Choroid plexus epithelial cell (primary cell): Measurements from ENCODE around the gene MRPL10.

Experiments
- DNase-seq: peaks from one replicate; pipeline ENCODE4 v3.0.0-alpha.2; 2010; ENCODE audit warnings: low read depth
- H3K4me3 ChIP-seq: 2 replicates; pipeline ENCODE4 v1.5.1; 2011; ENCODE audit warnings: low read depth, mild to moderate bottlenecking, control low read depth, low read length, moderate library complexity
- CTCF ChIP-seq: conservative IDR thresholded peaks from 2 replicates; pipeline ENCODE4 v1.5.1; 2011; ENCODE audit warnings: low read depth, mild to moderate bottlenecking, control low read depth, inconsistent platforms, low read length, moderate library complexity

Gene MRPL10

DNA sequence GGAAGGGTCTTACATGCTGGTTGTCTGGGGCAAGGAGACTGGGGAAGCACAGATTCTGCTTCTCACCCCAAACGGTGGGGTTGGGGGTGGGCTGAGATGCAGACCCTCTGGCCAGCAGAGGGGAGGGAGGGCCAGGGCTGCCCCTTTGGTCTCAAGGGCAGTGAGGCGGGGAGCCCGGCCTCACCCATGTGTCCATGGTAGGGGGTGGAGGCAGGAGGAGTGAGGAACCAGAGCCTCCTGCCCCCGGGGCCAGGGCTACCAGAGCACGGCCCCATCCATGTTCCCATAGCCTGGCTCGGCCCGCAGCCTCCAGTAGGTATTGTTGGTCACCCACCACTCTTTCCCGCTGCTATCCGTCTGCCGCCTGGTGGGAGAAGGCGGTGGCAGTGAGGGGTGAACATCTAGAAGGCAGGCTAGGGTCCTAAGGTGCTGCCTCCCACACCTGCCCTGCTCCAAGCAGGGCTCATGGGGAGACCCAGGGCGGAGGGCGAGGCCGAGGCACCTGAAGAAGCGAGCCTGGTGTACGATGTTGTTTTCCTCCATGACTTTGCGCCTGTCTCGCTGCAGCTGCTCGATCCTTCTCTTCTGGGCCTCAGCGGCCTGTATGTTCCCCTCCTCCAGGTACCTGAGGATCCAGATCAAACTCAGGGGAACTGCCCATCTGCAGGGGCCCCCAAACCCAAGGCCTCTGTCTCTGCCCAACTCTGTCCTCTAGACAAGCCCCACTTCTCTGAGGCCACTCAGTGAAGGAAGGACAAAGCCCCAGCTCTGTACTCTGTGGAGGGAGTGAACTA, 23.1 kb downstream of the MRPL10 start:
- DNase-seq = no peak
- no peak overlapping the region for H3K4me3 ChIP-seq
- TF ChIP-seq CTCF = no peak

DNA sequence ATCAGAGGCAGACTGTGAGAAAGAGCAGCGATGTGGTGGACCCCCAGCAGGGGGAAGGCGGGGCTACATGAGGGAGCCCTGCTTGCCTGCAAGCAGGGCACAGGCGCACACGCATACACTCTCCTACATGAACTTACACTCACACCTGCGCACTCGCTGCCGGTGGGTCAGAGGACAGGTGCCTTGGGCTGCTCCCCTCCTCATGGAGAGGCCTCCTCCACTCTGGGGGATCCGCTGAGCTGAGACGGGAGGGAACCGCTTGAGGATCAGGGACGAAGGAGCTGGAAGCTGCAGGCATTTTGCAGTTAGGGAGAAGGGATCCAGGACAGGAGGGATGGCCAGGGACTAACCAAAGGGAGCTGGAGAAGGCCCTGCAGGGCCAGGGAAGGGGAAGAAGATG, 23.9 kb downstream of the MRPL10 start:
- no peak overlapping the region for H3K4me3 ChIP-seq
- no peak for DNase-seq
- TF ChIP-seq CTCF = no peak

DNA sequence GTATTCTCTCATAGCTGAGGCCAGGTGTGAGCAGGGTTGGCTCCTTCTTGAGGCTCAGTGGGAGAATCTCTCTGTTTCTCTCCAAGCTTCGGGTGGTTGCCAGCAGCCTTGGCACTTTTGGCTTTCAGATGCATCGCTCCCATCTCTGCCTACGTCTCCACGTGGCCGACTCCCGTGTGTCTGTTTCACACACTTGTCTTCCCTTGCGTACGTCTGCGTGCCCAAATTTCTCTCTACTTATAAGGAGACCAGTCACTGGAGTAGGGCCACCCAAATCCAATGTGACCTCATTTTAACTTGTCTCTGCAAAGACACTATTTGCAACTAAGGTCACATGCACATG, 24.5 kb downstream of the MRPL10 start:
- H3K4me3 ChIP-seq = no peak overlapping the region
- TF ChIP-seq CTCF = no peak
- no peak for DNase-seq

DNA sequence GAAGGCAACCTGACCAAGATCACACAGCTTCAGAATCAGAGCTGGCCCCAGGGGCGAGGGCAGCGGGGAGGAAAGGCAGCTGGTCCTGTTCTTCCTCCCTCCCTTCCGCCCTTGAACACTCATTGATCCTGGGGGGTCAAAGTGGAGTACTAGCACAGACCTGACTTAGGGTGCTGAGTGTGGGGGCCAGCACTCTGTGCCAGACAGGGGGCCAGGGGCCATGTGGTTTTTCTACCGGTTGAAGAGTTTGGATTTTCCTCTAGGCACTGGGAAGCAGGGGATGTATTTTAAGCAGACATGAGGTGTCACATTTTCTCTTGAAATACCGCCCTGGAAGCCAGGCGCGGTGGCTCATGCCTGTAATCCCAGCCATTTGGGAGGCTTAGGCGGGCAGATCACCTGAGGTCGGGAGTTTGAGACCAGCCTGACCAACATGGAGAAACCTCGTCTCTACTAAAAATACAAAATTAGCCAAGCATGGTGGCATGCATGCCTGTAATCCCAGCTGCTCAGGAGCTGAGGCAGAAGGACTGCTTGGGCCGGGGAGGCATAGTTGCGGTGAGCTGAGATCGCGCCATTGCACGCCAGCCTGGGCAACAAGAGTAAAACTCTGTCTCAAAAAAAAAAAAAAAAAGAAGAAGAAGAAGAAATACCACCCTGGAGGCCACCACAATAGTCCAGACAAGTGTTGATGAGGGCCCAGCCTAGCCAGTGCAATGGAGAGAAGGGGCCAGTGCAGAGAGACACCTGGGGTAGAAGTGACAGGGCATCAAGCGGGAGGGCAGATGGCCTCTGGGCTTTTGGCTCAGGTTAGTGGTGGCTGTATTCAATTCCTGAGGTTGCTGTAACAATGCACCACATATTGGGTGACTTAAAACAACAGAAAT, 25.1 kb downstream of the MRPL10 start:
- TF ChIP-seq CTCF = no peak
- no peak overlapping the region for H3K4me3 ChIP-seq
- DNase-seq = no peak

DNA sequence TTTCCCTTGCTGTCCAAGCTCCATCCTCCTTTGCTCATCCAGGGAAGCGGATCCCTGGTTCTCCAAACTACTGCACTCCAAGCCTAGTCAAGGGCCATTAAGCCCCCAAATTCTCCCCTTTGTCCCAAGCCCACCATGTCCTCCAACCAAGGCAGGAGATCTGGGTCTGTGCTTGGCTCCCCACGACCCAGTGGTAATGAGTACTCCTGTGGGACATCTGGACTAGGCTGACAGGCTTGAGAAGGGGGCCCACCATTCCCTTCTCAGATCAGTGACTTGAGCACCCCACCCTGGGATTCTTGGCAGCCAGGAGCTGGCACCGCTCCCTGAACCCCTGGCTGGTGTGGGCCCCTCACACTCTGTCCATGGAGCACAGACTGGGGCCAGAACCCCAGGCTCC, 26.9 kb downstream of the MRPL10 start:
- TF ChIP-seq CTCF = no peak
- H3K4me3 ChIP-seq = no peak overlapping the region
- DNase-seq = no peak

- TF ChIP-seq CTCF = no peak
- no peak for DNase-seq
- no peak overlapping the region for H3K4me3 ChIP-seq
These were observed 27.6 kb downstream of the MRPL10 start for GRCh38 chr17:47803751-47804150.

GRCh38 chr17:47803201-47803600, 28.1 kb downstream of the MRPL10 start:
- no peak for DNase-seq
- no peak overlapping the region for H3K4me3 ChIP-seq

More at GRCh38 chr17:47803201-47803600, 28.1 kb downstream of the MRPL10 start:
- no peak for TF ChIP-seq CTCF
